K562 (cell line): ENCODE results near the gene MRPS35. TPM values are rescaled to one million over a fixed set of nuclear protein-coding genes. Genes with fewer than 3 reads are reported as not detected.

Experiments used
- C11orf30 ChIP-seq: fragments of 450-650 bp; IDR thresholded peaks from 2 replicates; pipeline ENCODE4 v1.6.1; 2016; ENCODE audit warnings: low read depth, mild to moderate bottlenecking
- SPI1 ChIP-seq: IDR thresholded peaks from 2 replicates; pipeline ENCODE4 v1.6.1; 2011; ENCODE audit warnings: low read depth, low read length, control low read depth, borderline replicate concordance
- polyA plus RNA-seq, 8 experiments: library from polyadenylated mRNA; depleted of rRNA in 4 of 8; stranded (reverse) in 5 of 8; unstranded in 3 of 8; fragments of >200 nt; fragmentation: Nextera tagmentation in 2 of 8; fragmentation: Illumina TruSeq in 1 of 8; extraction: Ambion mirVana in 2 of 8; extraction: Trizol in 1 of 8; gene quantifications; 2 replicates each; pipeline versions ENCODE4 v1.2.1 to v1.2.3, GENCODE V29; 2011 to 2014; ENCODE audit warnings: inconsistent platforms in 1 of 8, missing spikeins in 1 of 8
- total RNA-seq, 7 experiments: library from RNA; depleted of rRNA in 6 of 7; stranded (reverse); fragments of >200 nt in 6 of 7; fragmentation: Illumina TruSeq in 2 of 7; extraction: Trizol in 2 of 7; gene quantifications; 2 replicates each; pipeline versions ENCODE4 v1.2.1 to v1.2.3, GENCODE V29; 2011 to 2021; ENCODE audit warnings: low replicate concordance in 1 of 7
- TF ChIP-seq, protein P1 (sequence below): fragments of 200-600 bp; sonication (generic); IDR thresholded peaks from one replicate; pipeline ENCODE4 v1.6.1; 2012; ENCODE audit warnings: mild to moderate bottlenecking, low read depth, low read length, inconsistent platforms
- TF ChIP-seq, protein P2 (sequence below): fragments of 200-800 bp; sonication (Bioruptor generic); IDR thresholded peaks from 2 replicates; pipeline ENCODE4 v1.6.1; 2017; ENCODE audit warnings: missing genetic modification characterization, missing compliant biosample characterization

The MRPS35 gene
- total and polyA plus RNA-seq, 9 of the 15 experiments (the other 6 are each of a cell fraction or from before 2014, with no cell fraction given) = 79.0 to 183 (median 114) TPM

- TF ChIP-seq, protein P1, sequence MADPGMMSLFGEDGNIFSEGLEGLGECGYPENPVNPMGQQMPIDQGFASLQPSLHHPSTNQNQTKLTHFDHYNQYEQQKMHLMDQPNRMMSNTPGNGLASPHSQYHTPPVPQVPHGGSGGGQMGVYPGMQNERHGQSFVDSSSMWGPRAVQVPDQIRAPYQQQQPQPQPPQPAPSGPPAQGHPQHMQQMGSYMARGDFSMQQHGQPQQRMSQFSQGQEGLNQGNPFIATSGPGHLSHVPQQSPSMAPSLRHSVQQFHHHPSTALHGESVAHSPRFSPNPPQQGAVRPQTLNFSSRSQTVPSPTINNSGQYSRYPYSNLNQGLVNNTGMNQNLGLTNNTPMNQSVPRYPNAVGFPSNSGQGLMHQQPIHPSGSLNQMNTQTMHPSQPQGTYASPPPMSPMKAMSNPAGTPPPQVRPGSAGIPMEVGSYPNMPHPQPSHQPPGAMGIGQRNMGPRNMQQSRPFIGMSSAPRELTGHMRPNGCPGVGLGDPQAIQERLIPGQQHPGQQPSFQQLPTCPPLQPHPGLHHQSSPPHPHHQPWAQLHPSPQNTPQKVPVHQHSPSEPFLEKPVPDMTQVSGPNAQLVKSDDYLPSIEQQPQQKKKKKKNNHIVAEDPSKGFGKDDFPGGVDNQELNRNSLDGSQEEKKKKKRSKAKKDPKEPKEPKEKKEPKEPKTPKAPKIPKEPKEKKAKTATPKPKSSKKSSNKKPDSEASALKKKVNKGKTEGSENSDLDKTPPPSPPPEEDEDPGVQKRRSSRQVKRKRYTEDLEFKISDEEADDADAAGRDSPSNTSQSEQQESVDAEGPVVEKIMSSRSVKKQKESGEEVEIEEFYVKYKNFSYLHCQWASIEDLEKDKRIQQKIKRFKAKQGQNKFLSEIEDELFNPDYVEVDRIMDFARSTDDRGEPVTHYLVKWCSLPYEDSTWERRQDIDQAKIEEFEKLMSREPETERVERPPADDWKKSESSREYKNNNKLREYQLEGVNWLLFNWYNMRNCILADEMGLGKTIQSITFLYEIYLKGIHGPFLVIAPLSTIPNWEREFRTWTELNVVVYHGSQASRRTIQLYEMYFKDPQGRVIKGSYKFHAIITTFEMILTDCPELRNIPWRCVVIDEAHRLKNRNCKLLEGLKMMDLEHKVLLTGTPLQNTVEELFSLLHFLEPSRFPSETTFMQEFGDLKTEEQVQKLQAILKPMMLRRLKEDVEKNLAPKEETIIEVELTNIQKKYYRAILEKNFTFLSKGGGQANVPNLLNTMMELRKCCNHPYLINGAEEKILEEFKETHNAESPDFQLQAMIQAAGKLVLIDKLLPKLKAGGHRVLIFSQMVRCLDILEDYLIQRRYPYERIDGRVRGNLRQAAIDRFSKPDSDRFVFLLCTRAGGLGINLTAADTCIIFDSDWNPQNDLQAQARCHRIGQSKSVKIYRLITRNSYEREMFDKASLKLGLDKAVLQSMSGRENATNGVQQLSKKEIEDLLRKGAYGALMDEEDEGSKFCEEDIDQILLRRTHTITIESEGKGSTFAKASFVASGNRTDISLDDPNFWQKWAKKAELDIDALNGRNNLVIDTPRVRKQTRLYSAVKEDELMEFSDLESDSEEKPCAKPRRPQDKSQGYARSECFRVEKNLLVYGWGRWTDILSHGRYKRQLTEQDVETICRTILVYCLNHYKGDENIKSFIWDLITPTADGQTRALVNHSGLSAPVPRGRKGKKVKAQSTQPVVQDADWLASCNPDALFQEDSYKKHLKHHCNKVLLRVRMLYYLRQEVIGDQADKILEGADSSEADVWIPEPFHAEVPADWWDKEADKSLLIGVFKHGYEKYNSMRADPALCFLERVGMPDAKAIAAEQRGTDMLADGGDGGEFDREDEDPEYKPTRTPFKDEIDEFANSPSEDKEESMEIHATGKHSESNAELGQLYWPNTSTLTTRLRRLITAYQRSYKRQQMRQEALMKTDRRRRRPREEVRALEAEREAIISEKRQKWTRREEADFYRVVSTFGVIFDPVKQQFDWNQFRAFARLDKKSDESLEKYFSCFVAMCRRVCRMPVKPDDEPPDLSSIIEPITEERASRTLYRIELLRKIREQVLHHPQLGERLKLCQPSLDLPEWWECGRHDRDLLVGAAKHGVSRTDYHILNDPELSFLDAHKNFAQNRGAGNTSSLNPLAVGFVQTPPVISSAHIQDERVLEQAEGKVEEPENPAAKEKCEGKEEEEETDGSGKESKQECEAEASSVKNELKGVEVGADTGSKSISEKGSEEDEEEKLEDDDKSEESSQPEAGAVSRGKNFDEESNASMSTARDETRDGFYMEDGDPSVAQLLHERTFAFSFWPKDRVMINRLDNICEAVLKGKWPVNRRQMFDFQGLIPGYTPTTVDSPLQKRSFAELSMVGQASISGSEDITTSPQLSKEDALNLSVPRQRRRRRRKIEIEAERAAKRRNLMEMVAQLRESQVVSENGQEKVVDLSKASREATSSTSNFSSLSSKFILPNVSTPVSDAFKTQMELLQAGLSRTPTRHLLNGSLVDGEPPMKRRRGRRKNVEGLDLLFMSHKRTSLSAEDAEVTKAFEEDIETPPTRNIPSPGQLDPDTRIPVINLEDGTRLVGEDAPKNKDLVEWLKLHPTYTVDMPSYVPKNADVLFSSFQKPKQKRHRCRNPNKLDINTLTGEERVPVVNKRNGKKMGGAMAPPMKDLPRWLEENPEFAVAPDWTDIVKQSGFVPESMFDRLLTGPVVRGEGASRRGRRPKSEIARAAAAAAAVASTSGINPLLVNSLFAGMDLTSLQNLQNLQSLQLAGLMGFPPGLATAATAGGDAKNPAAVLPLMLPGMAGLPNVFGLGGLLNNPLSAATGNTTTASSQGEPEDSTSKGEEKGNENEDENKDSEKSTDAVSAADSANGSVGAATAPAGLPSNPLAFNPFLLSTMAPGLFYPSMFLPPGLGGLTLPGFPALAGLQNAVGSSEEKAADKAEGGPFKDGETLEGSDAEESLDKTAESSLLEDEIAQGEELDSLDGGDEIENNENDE = no peak
- TF ChIP-seq C11orf30 = peak; percentile 31; the same call in 1 of the 2 replicates
- TF ChIP-seq SPI1 = no peak
- TF ChIP-seq, protein P2, sequence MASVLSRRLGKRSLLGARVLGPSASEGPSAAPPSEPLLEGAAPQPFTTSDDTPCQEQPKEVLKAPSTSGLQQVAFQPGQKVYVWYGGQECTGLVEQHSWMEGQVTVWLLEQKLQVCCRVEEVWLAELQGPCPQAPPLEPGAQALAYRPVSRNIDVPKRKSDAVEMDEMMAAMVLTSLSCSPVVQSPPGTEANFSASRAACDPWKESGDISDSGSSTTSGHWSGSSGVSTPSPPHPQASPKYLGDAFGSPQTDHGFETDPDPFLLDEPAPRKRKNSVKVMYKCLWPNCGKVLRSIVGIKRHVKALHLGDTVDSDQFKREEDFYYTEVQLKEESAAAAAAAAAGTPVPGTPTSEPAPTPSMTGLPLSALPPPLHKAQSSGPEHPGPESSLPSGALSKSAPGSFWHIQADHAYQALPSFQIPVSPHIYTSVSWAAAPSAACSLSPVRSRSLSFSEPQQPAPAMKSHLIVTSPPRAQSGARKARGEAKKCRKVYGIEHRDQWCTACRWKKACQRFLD (CRISPR knock-in tag) = no peak
These were observed 17.2 kb upstream of the MRPS35 start (continued) for GRCh38 chr12:27693403-27693802.
